DMS79 treated with DMSO at 0.1 percent for 48 hours (cell line): ENCODE results near the gene TFPI2.

ENCODE experiments used
- DNase-seq: peaks from one replicate; lab custom pipeline; 2025; lab: John Stamatoyannopoulos, UW

Gene TFPI2

GRCh38 chr7:93855797-93856196, 34.8 kb downstream of the TFPI2 start:
- DNase-seq = no peak

GRCh38 chr7:93854480-93854879, 36.1 kb downstream of the TFPI2 start:
- no peak for DNase-seq

DNA sequence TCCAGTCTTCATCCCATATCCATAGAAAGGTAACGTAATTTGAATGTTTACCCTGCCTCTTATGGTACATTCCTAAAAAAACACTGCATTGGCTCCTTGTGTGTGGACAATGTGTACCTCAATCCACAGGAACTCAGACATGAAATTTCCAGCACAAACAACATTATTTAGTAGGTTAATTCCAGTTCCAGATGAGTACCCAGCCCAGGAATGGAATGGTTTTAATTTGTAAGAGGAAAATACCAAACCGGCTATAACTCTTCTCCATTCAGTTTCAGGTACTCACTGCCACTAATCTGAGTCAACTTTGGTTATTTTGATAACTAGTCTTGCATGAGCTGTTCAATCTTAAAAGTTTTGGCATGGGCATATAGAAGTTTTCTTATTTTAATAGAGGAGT, 39.0 kb downstream of the TFPI2 start:
- DNase-seq = no peak

- DNase-seq = no peak
Measured at GRCh38 chr7:93843260-93843659, 47.3 kb downstream of the TFPI2 start.

DNA sequence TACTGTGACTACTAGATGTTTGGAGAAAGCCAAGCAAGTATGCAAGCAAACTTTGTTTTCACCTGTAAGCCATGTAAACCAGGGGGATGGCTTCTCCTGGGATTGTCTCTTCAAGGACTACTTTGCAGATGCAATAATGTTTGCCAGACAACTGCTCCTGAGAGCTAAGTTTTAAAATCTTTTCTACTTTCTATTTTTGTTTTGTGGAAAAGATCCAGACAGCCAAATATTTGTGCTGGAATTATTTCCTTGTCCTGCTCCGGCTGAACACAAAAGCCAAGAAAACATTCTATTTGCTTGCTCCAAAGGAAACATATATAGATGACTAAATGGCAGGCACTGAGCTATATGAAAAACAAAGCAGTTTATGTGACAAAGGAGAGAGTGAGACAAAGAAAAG, 51.6 kb downstream of the TFPI2 start:
- no peak for DNase-seq

GRCh38 chr7:93837245-93837644, 53.3 kb downstream of the TFPI2 start:
- no peak for DNase-seq

DNA sequence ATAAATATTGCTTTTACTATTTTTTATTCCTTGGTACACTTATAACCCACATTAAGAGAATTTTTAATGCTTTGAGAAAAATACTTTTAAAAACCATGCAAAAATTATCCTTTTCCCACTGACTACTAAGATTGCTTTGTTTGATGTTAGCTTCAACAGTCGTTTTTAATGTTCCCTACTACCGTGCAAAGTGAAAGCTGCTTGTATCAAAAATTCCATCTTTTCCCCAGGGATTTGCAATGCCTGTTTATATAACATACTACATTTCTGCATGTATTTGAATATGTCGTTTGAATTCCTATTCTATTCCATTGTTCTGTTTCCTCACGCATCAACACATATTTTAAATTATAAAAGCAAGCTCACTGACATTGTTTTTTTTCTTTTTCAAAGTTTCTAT, 54.4 kb downstream of the TFPI2 start:
- no peak for DNase-seq

DNA sequence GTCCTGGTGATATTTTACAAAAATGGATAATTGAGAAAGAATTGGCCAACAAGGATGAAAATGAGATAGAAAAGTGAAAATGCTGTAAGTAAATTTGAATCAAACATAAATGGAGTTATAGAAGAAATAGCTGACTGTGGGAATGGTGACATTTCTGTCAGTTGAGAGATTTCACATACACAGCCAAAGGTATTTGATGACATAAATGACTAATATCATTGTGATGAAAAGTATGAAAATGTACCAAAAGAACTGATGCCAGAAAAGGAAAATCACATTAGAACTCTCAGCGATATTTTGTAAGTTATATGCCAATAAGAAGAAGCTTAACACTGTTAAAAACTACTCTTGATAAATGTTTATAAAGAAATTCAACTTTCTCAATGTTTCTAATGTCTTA, 54.9 kb downstream of the TFPI2 start:
- DNase-seq = no peak
